ENCODE data around the gene GPX5.
"Not testable (repeated sequence)": the region's sequence is repeated elsewhere in the genome, so short reads cannot be mapped to it uniquely, and the experiment has no call there.

GPX5 gene

DNA sequence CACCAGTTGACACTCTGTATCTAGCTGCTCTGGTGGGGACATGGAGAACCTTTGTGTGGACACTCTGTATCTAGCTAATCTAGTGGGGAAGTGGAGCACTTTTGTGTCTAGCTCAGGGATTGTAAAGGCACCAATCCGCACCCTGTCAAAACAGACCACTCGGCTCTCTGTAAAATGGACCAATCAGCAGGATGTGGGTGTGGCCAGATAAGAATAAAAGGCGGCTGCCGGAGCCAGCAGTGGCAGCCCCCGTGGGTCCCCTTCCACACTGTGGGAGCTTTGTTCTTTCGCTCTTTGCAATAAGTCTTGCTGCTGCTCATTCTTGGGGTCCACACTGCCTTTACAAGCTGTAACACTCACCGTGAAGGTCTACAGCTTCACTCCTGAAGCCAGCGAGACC is 13.3 kb upstream of the GPX5 start:
- in situ Hi-C loops (cut with HindIII; ENCODE audit: low sequenced_read_pairs), result not testable (repeated sequence)

DNA sequence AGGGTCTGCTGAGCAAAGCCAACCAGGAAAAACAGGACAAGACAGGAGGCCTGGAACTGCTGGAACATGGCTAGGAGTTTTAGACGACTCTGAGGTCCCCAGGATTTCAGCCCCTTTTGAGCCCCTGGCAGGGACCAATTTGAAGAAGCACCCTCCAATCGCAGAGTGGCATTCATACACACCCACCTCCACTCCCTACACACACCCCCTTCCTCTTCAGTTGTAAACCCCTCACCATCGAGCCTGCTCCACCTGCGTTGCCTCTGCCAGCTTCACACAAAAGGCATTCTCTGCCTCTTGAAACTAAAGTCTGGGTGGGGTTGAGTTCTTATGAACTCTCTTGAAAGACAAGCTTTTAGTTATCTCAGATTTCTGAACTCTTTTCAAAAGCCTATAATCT is 10.0 kb upstream of the GPX5 start, which contains the start of gene GPX6:
Gene GPX6 (minus strand): TSS at position 118 of the 400 bp plus-strand sequence. CDS start 50 bp downstream, at position 68.
- in situ Hi-C loops (cut with HindIII; ENCODE audit: low sequenced_read_pairs), result no loop called here

DNA sequence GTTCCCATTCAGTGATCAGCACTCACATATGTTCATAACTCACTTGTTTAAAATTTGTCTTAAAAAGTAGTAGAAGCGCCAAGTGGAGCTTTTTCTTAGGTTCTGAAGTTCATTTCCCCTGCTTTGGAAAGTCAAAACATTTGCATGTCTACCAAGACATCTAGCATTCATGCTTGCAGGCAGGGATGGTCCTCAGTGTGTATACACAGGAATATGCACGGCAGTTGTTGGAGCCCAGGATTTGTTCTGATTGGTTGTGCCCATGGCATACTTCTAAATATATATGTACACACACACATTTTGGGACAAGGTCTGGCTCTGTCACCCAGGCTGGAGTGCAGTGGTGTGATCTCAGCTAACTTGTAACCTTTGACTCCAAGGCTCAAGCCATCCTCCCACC is 7.7 kb upstream of the GPX5 start:
- in situ Hi-C loops (cut with HindIII; ENCODE audit: low sequenced_read_pairs), result no loop called here

DNA sequence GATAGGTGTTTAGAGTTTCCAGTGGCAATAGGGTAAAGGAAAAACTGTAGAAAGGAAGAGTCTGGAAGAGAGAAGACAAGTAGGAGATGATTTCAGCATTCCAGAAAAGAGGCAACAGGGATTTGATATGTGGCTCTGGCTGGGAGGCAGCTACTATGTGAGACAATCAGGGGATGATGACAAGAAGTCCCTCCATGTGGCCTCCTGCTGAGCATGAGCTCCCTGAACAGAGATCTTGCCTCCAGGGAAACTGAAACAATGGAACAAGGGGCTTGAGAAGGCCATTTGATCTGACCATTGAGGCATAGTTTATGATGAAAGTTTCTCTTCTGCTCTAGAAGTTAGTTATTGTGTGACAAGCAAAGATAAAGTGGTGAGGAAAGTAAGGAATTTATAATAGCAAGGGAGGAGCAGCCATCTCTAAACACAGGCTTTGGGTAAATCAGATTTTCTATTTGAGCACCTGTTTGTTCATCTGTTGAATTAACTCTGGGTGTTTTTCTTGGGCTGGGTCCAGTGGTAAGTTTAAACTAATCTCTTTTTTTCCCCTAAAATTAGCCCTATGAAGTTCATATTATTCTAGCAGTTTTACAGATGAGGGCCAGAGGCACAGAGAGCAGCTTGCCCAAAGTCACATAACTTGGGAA is 3.0 kb upstream of the GPX5 start:
- in situ Hi-C loops (cut with HindIII; ENCODE audit: low sequenced_read_pairs), result no loop called here

DNA sequence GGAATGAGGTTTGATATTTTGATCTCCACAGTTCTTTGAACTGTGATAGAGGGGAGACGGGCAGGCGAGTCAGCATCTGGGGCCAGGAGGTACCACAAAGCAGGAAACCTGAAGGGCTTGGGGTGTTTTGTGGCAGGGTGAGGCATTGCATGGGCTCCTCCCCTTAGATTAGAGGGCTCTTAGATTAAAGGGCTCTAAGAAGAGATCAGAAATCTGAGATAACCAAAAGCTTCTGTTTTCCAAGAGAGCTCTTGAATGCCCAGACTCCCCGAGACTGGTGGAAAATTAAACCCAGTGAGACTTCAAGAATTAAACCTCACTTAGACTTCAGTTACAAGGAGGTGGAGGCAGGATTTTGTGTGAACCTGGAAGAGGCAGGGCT is 2.4 kb upstream of the GPX5 start:
- in situ Hi-C loops (cut with HindIII; ENCODE audit: low sequenced_read_pairs), result no loop called here

- in situ Hi-C loops (cut with HindIII; ENCODE audit: low sequenced_read_pairs), result no loop called here
Observed at GRCh38 chr6:28530777-28531176, 5.1 kb downstream of the GPX5 start.

DNA sequence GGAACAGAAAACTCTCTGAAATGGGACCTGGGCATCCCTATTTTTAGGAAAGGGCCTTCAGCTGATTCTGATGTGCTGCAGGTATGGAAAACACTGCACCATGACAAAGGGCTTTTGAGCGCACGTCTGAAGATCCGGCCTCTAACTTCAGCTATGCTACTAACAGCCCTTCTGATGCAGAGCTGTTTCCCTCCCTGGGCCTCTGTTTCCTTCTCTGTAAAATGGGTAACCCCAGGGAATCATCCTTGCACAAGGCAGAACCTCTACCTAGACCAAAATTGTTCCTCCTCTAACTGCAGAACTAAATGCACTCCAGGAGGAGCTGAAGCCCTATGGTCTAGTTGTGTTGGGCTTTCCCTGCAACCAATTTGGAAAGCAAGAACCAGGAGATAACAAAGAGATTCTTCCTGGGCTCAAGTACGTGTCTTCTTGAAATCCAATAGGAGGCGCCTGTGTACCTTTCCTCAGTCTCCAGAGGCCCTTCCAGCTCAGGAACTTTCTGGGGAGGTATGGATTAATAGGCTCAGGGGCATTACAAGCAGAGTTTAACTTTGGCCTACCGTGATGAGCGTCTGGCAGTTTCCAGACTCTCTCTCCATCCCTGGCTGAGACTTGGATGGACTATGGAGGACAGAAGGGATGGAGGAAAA is 5.9 kb downstream of the GPX5 start:
- in situ Hi-C loops (cut with HindIII; ENCODE audit: low sequenced_read_pairs), result no loop called here

- in situ Hi-C loops (cut with HindIII; ENCODE audit: low sequenced_read_pairs), result no loop called here
Observed at GRCh38 chr6:28534306-28534705, 8.6 kb downstream of the GPX5 start.

DNA sequence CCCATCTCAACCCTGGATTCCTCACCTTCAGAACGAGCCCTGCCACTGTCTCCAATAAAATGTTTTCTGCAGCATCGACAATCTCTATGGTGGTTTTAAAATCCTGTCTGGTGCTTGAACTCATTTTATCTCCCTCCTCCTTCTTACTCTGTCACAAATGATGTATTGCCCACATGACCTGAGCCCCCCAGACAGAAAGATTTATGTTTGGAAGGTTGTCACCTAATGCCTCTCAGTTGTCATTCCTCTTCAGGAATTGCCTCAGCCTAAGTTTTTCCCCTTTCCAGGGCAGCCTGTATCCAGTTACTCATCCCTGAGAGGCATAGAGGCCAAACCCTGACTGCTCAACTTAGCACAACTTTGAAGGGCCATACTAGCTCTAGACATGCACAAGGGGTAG is 9.2 kb downstream of the GPX5 start:
- in situ Hi-C loops (cut with HindIII; ENCODE audit: low sequenced_read_pairs), result no loop called here

DNA sequence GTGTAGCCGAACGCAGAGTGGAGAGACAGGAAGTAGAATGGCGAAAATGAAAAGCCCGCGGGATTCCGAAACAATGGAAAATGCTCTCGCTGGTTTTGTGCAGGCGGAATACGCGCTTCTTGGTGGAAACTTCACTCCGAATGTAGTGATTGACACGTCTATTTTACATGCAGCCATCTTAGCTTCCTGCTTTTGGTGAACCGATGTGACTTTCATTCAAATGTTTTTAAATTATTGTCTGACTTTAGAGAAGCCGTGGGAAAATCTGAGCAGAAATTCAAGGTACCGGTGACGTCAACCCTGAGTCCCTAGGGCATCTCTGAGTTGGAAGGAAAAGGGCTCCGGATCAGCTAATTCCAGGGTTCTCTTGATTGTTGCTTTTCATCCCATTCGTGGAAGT is 11.4 kb downstream of the GPX5 start:
- in situ Hi-C loops (cut with HindIII; ENCODE audit: low sequenced_read_pairs), result no loop called here

DNA sequence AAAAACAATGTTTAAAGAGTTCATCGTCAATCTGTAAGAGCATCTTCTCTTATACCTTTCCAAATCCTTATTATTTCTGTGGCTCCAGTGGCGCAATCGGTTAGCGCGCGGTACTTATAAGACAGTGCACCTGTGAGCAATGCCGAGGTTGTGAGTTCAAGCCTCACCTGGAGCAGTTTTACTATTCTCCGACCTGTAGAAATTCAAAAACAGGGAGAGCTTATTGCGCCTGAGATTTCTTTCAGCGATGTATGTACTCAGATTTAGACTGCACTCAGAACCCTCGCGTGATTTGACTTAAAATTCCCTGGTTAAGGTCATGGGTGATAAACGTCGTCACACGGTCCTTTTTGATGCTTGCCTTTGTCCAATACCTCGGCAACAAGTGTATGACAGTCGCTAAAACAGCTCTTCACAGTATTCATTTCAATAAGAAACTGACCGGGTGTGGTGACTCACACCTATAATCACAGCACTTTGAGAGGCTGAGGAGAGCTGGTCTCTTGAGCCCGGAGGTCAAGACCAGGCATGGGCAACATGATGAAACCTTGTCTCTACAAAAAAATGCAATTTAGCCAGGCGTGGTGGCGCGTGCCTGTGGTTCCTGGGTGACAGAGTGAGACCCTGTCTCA is 11.9 kb downstream of the GPX5 start:
- in situ Hi-C loops (cut with HindIII; ENCODE audit: low sequenced_read_pairs), result no loop called here

DNA sequence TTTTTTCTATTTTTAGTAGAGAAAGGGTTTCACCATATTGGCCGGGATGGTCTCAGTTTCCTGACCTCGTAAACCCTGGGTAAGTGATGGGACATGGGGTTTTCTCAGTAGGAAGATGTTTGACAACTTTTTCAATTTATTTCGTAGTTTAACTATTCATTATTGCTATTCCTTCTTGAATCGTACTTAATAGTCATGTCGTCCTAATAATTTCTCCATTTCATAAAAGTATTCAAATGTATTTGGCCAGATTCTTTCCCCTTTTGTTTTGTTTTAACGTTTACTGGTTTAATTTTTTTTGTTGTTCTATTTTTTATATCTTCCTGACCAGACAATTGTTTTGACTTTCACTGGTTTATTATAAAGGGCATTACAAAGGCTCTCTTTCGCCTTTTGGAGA is 16.3 kb downstream of the GPX5 start:
- in situ Hi-C loops (cut with HindIII; ENCODE audit: low sequenced_read_pairs), result no loop called here

DNA sequence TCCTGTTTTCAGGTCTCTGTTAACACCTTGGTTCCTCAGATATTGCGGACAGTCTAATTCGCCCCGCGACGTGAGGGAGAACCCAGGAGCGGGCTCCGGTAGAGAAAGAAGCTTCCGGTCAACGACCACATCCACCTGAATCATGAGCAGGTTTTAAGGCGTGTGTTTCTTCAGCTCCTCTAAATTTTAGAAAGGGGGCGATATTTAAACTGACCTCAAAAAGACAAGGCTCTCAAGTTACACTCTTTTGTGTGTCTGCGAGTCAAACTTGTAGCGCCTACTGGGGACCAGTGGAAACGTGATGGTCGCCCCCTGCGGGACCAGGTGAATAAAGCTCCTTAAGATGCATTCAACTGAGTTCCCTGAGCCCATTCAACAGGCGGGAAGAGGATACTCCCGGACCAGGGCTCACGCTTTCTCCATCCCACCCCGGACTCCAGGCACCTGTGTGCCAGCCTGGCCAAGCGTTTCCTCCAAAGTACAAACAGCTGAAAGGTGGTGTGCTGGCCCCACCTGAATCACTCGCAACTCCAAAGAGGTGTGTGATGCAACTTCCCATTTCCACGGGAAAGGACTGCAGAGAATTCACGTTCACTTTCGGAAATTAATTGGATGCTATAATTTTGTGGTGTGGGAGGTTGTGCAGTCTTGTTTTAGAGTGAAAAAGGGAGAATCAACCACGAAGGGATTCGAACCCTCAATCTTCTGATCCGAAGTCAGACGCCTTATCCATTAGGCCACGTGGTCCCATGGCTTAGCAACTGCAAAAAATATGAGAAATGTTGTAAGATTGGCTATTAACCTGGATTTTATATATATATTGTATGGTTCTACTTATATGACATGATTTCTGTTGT is 17.0 kb downstream of the GPX5 start:
- in situ Hi-C loops (cut with HindIII; ENCODE audit: low sequenced_read_pairs), result no loop called here

DNA sequence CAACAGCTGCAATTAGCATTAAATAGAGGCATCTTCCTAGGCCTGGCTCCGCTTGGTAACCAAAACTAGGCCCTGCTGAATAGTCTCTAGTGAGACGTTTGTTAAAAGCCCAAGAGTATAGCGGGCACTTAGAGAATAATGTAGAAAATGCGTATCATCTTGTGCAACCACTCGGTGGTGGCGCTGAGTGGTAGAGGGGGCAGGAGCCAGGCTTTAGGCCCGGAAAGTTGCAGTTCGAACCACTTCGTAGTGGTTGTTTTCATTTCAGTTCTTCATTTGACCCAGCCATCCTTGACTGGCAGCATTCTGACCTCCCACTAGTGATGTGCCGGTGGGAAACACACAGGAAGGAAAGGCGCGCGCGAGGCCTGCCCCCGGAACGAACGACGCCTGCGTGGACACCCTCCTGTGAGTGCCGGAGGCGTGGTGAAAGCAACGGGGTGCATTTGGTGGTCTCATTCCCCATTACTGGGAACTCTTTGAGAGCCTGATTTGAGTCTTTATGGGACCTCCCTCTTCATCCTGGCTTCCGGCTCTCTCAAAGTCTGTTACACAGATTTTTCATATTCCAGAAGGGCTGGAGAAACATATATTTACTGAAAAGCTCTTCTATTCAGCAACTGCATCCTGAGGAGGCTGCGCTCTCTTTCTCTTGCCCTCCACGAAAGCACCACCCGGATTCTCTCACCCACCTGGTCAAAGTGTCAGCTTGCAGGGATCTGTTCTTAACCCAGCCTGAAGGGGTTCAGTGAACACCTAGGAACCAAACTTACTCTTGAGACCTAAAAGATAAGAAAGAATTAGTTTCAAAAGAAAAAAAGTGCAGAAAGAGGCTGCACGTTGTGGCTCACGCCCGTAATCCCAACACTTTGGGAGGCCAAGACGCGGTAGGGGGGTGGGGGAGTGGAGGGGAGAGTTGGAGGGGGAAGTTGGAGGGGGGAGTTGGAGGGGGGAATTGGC is 18.2 kb downstream of the GPX5 start:
- in situ Hi-C loops (cut with HindIII; ENCODE audit: low sequenced_read_pairs), result no loop called here

DNA sequence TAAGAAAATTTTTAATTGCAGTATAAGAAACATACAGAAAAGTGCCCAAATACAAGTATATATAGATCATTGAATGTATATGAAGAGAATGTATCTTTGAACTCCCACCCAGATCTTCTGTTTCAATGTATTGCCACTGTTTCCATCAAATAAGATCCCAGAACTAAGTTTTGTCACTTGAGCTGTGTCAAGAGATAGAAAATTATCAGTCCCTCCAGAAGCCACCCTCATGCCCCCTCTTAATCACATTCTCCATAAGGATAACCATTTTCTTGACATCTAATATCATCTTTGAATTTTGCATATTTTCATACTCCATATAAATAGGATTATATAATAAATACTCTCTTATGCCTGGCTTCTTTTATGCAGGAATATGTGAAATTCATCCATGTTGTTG is 20.3 kb downstream of the GPX5 start:
- in situ Hi-C loops (cut with HindIII; ENCODE audit: low sequenced_read_pairs), result loop anchor here (5.0 kb wide), 1 partner anchor 36 kb away; no protein-coding TSS in a partner anchor

DNA sequence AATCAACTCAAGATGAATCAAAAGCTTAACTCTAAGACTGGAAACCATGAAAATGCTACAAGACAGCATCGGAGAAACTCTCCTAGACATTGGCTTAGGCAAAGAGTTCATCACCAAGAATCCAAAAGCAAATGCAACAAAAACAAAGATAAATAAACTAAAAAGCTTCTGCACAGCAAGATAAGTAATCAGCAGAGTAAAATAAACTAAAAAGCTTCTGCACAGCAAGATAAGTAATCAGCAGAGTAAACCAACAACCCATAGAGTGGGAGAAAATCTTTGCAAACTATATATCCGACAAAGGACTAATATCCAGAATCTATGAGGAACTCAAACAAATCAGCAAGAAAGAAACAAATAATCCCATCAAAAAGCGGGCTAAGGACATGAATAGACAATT is 21.3 kb downstream of the GPX5 start:
- in situ Hi-C loops (cut with HindIII; ENCODE audit: low sequenced_read_pairs), result loop anchor here (5.0 kb wide), 1 partner anchor 35 kb away; no protein-coding TSS in a partner anchor

DNA sequence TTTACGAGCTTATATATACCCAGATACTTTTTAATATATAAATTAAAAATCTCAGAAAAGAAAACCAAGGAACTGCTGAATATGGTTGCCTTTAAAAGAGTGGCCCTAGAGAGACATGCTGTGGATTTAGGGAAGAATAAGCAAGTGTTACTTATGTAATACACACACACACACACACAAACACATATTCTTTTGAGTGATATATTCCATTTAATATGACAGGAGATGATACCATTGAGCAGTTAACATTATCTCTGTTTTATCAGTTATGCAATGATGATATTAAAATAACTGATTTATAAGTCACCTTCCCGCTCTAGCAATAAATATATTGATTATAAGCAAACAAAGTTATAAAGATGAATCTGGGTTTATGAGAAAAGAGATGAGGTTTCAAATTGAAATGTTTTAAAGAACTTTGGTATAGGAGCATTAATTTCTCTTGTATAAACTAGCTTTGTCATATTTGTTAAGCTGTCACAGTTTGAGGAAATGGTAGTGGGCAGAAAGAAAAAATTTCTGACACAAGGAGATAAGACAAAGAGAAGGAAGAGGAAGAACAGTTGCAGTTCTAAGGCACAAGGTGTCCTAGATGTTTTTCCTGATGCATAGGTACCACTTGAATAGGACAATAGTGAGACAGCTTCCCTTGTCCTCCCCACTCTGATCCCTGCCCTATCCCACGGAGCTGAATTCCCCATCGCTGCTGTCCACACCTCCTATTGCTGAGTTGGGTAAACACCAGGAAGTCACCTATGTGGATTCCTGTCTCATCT is 26.4 kb downstream of the GPX5 start:
- in situ Hi-C loops (cut with HindIII; ENCODE audit: low sequenced_read_pairs), result no loop called here

- in situ Hi-C loops (cut with HindIII; ENCODE audit: low sequenced_read_pairs), result no loop called here
Observed at GRCh38 chr6:28553384-28553985, 27.8 kb downstream of the GPX5 start.
